Measurements from ENCODE around the gene ERGIC1. TPM values are rescaled to one million over a fixed set of nuclear protein-coding genes. Genes with fewer than 3 reads are reported as not detected.

Gene ERGIC1
- total RNA-seq, 1 donor from 2014 or later, result 131 TPM

DNA sequence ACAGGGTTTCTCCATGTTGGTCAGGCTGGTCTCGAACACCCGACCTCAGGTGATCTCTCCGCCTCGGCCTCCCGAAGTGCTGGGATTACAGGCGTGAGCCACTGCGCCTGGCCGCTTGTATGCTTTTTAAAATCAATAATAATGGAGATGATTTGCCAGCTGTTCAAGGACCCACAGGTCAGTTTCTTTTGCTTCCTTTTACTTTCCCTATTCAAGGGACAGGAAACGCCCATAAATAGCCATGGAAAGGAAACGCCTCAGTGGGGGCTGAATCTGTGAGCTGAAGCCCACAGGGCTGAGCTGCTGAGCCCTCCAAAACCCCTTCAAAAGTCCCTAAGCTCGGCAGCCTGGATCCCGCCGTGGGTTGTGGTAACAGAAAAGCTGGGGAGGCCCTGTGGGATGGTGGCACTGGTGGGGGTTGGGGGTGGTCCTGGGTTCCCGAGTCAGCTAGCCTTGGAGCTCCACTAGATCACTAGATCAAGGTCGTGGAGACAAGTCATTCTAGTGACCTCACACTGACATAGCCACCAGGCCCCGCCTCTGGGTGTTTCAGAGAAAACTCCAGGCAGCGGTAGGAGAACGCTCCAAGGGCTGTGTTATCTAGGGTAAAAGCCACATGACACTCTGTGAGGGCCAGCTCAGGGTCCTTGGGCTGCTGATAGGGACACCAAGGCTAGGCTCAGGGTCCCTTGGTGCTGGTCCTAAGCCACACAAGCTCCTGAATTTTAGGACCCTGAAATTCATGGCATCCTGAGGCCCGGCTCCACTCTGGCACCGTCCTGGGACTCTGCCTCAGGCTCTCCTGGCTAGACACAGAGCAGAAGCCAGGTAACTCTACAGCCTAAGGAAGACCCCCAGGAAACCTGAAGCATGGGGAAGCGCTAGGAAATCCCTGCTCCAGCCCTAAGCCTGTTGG, 45.0 kb upstream of the ERGIC1 start:
- peaks cover 2% of the 10 kb centered on the region for H3K27me3 Mint-ChIP-seq (ENCODE audit: low read depth, unreplicated experiment)
- no peak for TF ChIP-seq EZH2 (IDR thresholded peaks at IDR 0.05; ENCODE audit: insufficient read depth, low read length)
- TF ChIP-seq, protein P1, sequence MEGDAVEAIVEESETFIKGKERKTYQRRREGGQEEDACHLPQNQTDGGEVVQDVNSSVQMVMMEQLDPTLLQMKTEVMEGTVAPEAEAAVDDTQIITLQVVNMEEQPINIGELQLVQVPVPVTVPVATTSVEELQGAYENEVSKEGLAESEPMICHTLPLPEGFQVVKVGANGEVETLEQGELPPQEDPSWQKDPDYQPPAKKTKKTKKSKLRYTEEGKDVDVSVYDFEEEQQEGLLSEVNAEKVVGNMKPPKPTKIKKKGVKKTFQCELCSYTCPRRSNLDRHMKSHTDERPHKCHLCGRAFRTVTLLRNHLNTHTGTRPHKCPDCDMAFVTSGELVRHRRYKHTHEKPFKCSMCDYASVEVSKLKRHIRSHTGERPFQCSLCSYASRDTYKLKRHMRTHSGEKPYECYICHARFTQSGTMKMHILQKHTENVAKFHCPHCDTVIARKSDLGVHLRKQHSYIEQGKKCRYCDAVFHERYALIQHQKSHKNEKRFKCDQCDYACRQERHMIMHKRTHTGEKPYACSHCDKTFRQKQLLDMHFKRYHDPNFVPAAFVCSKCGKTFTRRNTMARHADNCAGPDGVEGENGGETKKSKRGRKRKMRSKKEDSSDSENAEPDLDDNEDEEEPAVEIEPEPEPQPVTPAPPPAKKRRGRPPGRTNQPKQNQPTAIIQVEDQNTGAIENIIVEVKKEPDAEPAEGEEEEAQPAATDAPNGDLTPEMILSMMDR (IDR thresholded peaks at IDR 0.05; ENCODE audit: insufficient read depth, low read depth, low read length), result no peak
- FAIRE-seq (no peak), DNase-seq (ENCODE audit: low read depth) (no peak)
- H3K4me2 ChIP-seq (ENCODE audit: low read length), result no peak overlapping the region
- no peak overlapping the region for H3K9ac ChIP-seq (ENCODE audit: low read length)
- H3K36me3 Mint-ChIP-seq (ENCODE audit: low read depth, unreplicated experiment), result peaks cover 3% of the 10 kb centered on the region
- H2AFZ ChIP-seq (ENCODE audit: low read depth, low read length), result no peak overlapping the region
- H3K79me2 ChIP-seq (ENCODE audit: insufficient read depth, low read length), result no peaks in the 10 kb centered on the region
- H3K9me3 ChIP-seq (ENCODE audit: insufficient read depth, low read depth, low read length), result no peaks in the 10 kb centered on the region
- H3K27ac Mint-ChIP-seq (ENCODE audit: unreplicated experiment), result no peak overlapping the region
- no peaks in the 10 kb centered on the region for H3K4me1 Mint-ChIP-seq (ENCODE audit: low read depth, unreplicated experiment)
- H3K4me3 Mint-ChIP-seq (ENCODE audit: unreplicated experiment), result no peak overlapping the region
- no peak overlapping the region for H3K4me3 ChIP-seq (ENCODE audit: insufficient read depth, low read depth, low read length)
- no peak overlapping the region for H3K27ac ChIP-seq (ENCODE audit: low read depth, low read length)
- no peaks in the 10 kb centered on the region for H4K20me1 ChIP-seq (ENCODE audit: insufficient read depth, low read length)
- no peaks in the 10 kb centered on the region for H3K9me3 Mint-ChIP-seq (ENCODE audit: unreplicated experiment)
- peaks cover 18% of the 10 kb centered on the region for H3K4me1 ChIP-seq (ENCODE audit: insufficient read depth, low read length)
- H3K36me3 ChIP-seq (ENCODE audit: insufficient read depth, low read length), result no peaks in the 10 kb centered on the region
- H3K27me3 ChIP-seq (ENCODE audit: insufficient read depth, low read length), result no peaks in the 10 kb centered on the region

DNA sequence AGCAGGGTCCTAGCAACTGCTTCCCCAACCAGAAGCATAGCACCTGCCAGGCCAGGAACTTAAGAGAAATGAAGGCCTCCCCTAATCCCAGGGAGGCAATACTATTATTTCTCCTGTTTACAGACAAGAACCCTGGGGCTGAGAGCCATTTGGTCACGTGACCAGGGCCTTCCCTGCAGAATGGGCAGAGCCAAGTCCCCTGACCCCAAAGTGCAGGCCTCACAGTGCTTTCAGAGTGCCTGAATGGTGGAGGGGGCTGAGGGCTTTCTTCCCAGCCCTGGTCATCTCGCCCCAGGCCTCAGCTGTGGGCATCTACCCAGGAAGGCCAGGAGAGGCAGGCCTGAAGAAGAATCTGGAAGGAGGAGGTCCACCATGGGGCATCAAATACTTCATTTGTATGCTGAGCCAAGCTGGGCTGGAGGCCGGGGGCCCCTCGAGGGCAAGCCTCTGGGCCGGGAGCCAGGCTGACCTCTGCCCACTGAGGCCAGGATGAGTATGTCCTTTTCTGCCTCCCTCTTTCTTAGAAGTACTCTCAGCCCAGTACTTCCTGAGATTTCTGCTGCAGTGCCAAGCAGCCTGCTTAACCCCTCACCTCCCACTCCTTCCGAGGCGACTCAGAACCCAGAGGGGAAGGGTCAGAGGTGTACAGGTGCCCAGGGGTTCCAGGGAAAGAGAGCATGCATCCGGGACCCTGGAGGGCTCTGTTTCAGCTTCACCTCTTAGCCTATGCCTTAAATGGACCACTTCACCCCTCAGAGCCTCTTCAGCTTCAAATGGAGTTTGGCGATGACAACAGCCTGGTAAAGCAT, 44.2 kb upstream of the ERGIC1 start:
- Histone ChIP-seq H3K27me3 (ENCODE audit: insufficient read depth, low read length) (no peaks in the 10 kb centered on the region), H3K27ac (ENCODE audit: low read depth, low read length) (no peak overlapping the region), H4K20me1 (ENCODE audit: insufficient read depth, low read length) (no peaks in the 10 kb centered on the region), H3K4me1 (ENCODE audit: insufficient read depth, low read length) (peaks cover 25% of the 10 kb centered on the region), H3K4me2 (ENCODE audit: low read length) (no peak overlapping the region), H3K9ac (ENCODE audit: low read length) (peak overlapping the region; percentile 31), H3K79me2 (ENCODE audit: insufficient read depth, low read length) (no peaks in the 10 kb centered on the region), H3K36me3 (ENCODE audit: insufficient read depth, low read length) (no peaks in the 10 kb centered on the region), H3K9me3 (ENCODE audit: insufficient read depth, low read depth, low read length) (no peaks in the 10 kb centered on the region), H3K4me3 (ENCODE audit: insufficient read depth, low read depth, low read length) (no peak overlapping the region), H2AFZ (ENCODE audit: low read depth, low read length) (no peak overlapping the region)
- Mint-ChIP-seq H3K4me1 (ENCODE audit: low read depth, unreplicated experiment) (peaks cover 4% of the 10 kb centered on the region), H3K4me3 (ENCODE audit: unreplicated experiment) (no peak overlapping the region), H3K27ac (ENCODE audit: unreplicated experiment) (no peak overlapping the region), H3K27me3 (ENCODE audit: low read depth, unreplicated experiment) (peaks cover 2% of the 10 kb centered on the region), H3K9me3 (ENCODE audit: unreplicated experiment) (no peaks in the 10 kb centered on the region), H3K36me3 (ENCODE audit: low read depth, unreplicated experiment) (no peaks in the 10 kb centered on the region)
- TF ChIP-seq, protein P1 (IDR thresholded peaks at IDR 0.05; ENCODE audit: insufficient read depth, low read depth, low read length), result no peak
- no peak for TF ChIP-seq EZH2 (IDR thresholded peaks at IDR 0.05; ENCODE audit: insufficient read depth, low read length)
- no peak for FAIRE-seq
- DNase-seq (ENCODE audit: low read depth), result no peak

All from astrocyte (in vitro differentiated cells and primary cell).